OCI-LY3 (cell line): Measurements from ENCODE around the gene GADL1.

ENCODE experiments used
- EZH2phosphoT487 ChIP-seq: fragments of 200-600 bp; shearing (Covaris generic); IDR thresholded peaks from 2 replicates; pipeline ENCODE4 v1.6.1; 2018; ENCODE audit warnings: antibody characterized with exemption, mixed run types, low read depth
- TF ChIP-seq, protein P1 (sequence below): fragments of 200-600, 300-600 bp; sonication (generic); IDR thresholded peaks from 2 replicates; pipeline ENCODE4 v1.5.1; 2014; ENCODE audit warnings: antibody characterized with exemption, low read length, low read depth

DNA sequence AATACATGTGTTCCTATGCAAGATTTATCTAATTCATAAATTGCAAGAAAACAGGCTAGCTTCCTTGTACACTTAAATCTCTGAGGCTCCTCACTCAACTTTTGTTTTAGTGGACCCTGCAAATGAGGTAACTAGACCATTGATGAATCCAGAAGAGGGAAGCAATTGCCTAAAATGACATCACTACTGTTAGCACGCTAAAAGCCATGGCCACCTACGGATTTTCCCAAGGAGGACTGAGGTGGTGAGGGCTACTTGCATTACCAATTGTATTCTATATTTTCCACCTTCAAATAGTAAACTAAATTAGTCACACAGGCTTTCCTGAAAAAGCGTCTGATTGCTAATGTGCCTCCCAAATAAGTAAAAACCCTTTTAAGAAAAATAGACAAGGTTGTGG, 140.7 kb downstream of the GADL1 start:
- TF ChIP-seq, protein P1, sequence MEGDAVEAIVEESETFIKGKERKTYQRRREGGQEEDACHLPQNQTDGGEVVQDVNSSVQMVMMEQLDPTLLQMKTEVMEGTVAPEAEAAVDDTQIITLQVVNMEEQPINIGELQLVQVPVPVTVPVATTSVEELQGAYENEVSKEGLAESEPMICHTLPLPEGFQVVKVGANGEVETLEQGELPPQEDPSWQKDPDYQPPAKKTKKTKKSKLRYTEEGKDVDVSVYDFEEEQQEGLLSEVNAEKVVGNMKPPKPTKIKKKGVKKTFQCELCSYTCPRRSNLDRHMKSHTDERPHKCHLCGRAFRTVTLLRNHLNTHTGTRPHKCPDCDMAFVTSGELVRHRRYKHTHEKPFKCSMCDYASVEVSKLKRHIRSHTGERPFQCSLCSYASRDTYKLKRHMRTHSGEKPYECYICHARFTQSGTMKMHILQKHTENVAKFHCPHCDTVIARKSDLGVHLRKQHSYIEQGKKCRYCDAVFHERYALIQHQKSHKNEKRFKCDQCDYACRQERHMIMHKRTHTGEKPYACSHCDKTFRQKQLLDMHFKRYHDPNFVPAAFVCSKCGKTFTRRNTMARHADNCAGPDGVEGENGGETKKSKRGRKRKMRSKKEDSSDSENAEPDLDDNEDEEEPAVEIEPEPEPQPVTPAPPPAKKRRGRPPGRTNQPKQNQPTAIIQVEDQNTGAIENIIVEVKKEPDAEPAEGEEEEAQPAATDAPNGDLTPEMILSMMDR, result no peak
- TF ChIP-seq EZH2phosphoT487, result no peak
